Smooth muscle cell (in vitro differentiated cells): ENCODE measurements around the gene MEP1B. TPM values are rescaled to one million over a fixed set of nuclear protein-coding genes. Genes with fewer than 3 reads are reported as not detected.

Source experiments
- DNase-seq: peaks from one replicate; lab custom pipeline; 2025; ENCODE audit not compliant: unreplicated experiment; lab: John Stamatoyannopoulos, UW
- H2AFZ ChIP-seq: fragments of 200-600 bp; sonication (generic); 2 replicates; pipeline ENCODE4 v1.6.0; 2016; ENCODE audit warnings: antibody characterized with exemption, low read depth, mild to moderate bottlenecking
- H3F3A ChIP-seq: fragments of 200-600 bp; sonication (generic); 2 replicates; pipeline ENCODE4 v1.6.0; 2017; ENCODE audit warnings: antibody characterized with exemption, low read depth
- H3K27ac ChIP-seq: fragments of 200-600 bp; sonication (generic); 2 replicates; pipeline ENCODE4 v1.5.1; 2016; ENCODE audit warnings: low read depth, mild to moderate bottlenecking
- H3K27me3 ChIP-seq: fragments of 200-600 bp; sonication (generic); 2 replicates; pipeline ENCODE4 v1.6.1; 2016; ENCODE audit warnings: low read depth, mild to moderate bottlenecking
- H3K36me3 ChIP-seq: fragments of 200-600 bp; sonication (generic); 2 replicates; pipeline ENCODE4 v1.5.1; 2016; ENCODE audit warnings: low read depth
- H3K4me1 ChIP-seq: fragments of 200-600 bp; sonication (generic); 2 replicates; pipeline ENCODE4 v1.5.1; 2016; ENCODE audit warnings: low read depth
- H3K4me2 ChIP-seq: fragments of 200-600 bp; sonication (generic); 2 replicates; pipeline ENCODE4 v1.6.0; 2016; ENCODE audit warnings: mild to moderate bottlenecking
- H3K4me3 ChIP-seq: fragments of 200-600 bp; sonication (generic); 2 replicates; pipeline ENCODE4 v1.5.1; 2016; ENCODE audit warnings: mild to moderate bottlenecking
- H3K79me2 ChIP-seq: fragments of 200-600 bp; sonication (generic); 2 replicates; pipeline ENCODE4 v1.6.0; 2016; ENCODE audit warnings: low read depth, mild to moderate bottlenecking
- H3K9ac ChIP-seq: fragments of 200-600 bp; sonication (generic); 2 replicates; pipeline ENCODE4 v1.6.0; 2016; ENCODE audit warnings: low read depth
- H3K9me3 ChIP-seq: fragments of 200-600 bp; sonication (generic); replicated peaks from 2 replicates; pipeline ENCODE4 v1.5.1; 2016; ENCODE audit warnings: low read depth
- H4K20me1 ChIP-seq: fragments of 200-600 bp; sonication (generic); 2 replicates; pipeline ENCODE4 v1.6.0; 2016; ENCODE audit warnings: low read depth
- CTCF ChIP-seq: fragments of 200-600 bp; sonication (generic); IDR thresholded peaks from 2 replicates; pipeline ENCODE4 v1.5.1; 2017; ENCODE audit warnings: borderline replicate concordance, mild to moderate bottlenecking, antibody characterized with exemption; ENCODE audit not compliant: insufficient read depth, poor library complexity, severe bottlenecking
- WGBS: methylation state at CpG from one replicate; pipeline ENCODE4 v1.1.7; 2016; ENCODE audit warnings: low lambda C conversion rate; 5-methylcytosine and 5-hydroxymethylcytosine counted together
- polyA plus RNA-seq: library from polyadenylated mRNA; unstranded; fragments of >200 nt; fragmentation: Nextera tagmentation; extraction: Ambion mirVana; gene quantifications from 2 replicates; pipeline ENCODE4 v1.2.1, GENCODE V29; 2016
- total RNA-seq: library from RNA; depleted of rRNA; stranded (reverse); fragments of >200 nt; gene quantifications from 2 replicates; pipeline ENCODE4 v1.2.3, GENCODE V29; 2014

Gene MEP1B
- total and polyA plus RNA-seq, 2 experiments from 2014 or later = not detected

DNA sequence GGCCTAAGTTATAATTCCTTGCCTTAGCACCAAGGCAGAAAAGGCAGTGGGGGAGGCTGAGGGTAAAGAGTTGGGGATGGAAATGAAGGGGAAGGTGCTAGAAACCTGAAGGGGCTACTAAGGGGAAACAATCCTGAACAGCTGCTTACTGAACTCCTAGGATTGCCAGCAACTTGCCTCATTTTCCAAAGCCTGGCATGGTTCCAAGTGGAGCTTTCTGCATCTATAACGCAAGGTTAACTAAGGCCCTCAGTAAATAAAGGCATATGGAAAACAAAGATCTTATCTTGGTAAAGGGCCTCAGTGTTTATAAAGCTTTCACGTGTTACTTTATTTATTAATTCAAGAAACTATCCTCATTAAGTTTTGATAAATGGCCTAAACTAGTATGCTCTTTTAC, 10.9 kb downstream of the MEP1B start:
- no peaks in the 10 kb centered on the region for H3K36me3 ChIP-seq
- H4K20me1 ChIP-seq = no peaks in the 10 kb centered on the region
- H3K9me3 ChIP-seq = no peaks in the 10 kb centered on the region
- H2AFZ ChIP-seq = no peak overlapping the region
- no peaks in the 10 kb centered on the region for H3K79me2 ChIP-seq
- TF ChIP-seq CTCF = no peak
- no peak overlapping the region for H3K4me2 ChIP-seq
- H3K4me3 ChIP-seq = no peak overlapping the region
- WGBS = 69% methylated on average over 2 of the region's 2 CpGs
- no peaks in the 10 kb centered on the region for H3F3A ChIP-seq
- no peak overlapping the region for H3K9ac ChIP-seq
- H3K27ac ChIP-seq = no peak overlapping the region
- H3K4me1 ChIP-seq = no peaks in the 10 kb centered on the region
- DNase-seq = no peak
- no peaks in the 10 kb centered on the region for H3K27me3 ChIP-seq

GRCh38 chr18:32201948-32202672, 12.3 kb downstream of the MEP1B start:
- no peak overlapping the region for H3K27ac ChIP-seq
- no peaks in the 10 kb centered on the region for H3K36me3 ChIP-seq
- H3K79me2 ChIP-seq = no peaks in the 10 kb centered on the region
- no peaks in the 10 kb centered on the region for H3K27me3 ChIP-seq
- H4K20me1 ChIP-seq = no peaks in the 10 kb centered on the region
- no peaks in the 10 kb centered on the region for H3K9me3 ChIP-seq
- no peaks in the 10 kb centered on the region for H3K4me1 ChIP-seq
- no peak overlapping the region for H2AFZ ChIP-seq
- no peaks in the 10 kb centered on the region for H3F3A ChIP-seq
- 94% methylated on average over 3 of the region's 3 CpGs for WGBS
- H3K9ac ChIP-seq = no peak overlapping the region
- no peak for TF ChIP-seq CTCF
- no peak overlapping the region for H3K4me2 ChIP-seq
- no peak overlapping the region for H3K4me3 ChIP-seq
- no peak for DNase-seq

GRCh38 chr18:32208023-32208422, 18.2 kb downstream of the MEP1B start:
- H3F3A ChIP-seq = no peaks in the 10 kb centered on the region
- H3K4me1 ChIP-seq = no peaks in the 10 kb centered on the region
- no peak overlapping the region for H3K27ac ChIP-seq
- H3K9me3 ChIP-seq = no peaks in the 10 kb centered on the region
- no peak overlapping the region for H3K4me3 ChIP-seq
- TF ChIP-seq CTCF = no peak
- DNase-seq = no peak
- no peaks in the 10 kb centered on the region for H4K20me1 ChIP-seq
- WGBS = 72% methylated on average over 2 of the region's 2 CpGs
- no peaks in the 10 kb centered on the region for H3K36me3 ChIP-seq
- peaks cover 6% of the 10 kb centered on the region for H3K27me3 ChIP-seq
- H3K79me2 ChIP-seq = no peaks in the 10 kb centered on the region
- no peak overlapping the region for H2AFZ ChIP-seq
- H3K9ac ChIP-seq = no peak overlapping the region
- H3K4me2 ChIP-seq = no peak overlapping the region

- Histone ChIP-seq H3K9me3 (no peaks in the 10 kb centered on the region), H3K36me3 (no peaks in the 10 kb centered on the region), H3K4me2 (no peak overlapping the region), H3K27me3 (peaks cover 6% of the 10 kb centered on the region), H2AFZ (no peak overlapping the region), H4K20me1 (no peaks in the 10 kb centered on the region), H3K27ac (no peak overlapping the region), H3K4me1 (no peaks in the 10 kb centered on the region), H3K79me2 (no peaks in the 10 kb centered on the region), H3F3A (no peaks in the 10 kb centered on the region), H3K4me3 (no peak overlapping the region), H3K9ac (no peak overlapping the region)
- no peak for TF ChIP-seq CTCF
- WGBS = 89% methylated on average over 3 of the region's 3 CpGs
- DNase-seq = no peak
These were observed 18.7 kb downstream of the MEP1B start for GRCh38 chr18:32208577-32208976.
